PC-9 (cell line): ENCODE data around the gene WDR20. TPM values are rescaled to one million over a fixed set of nuclear protein-coding genes. Genes with fewer than 3 reads are reported as not detected.

Experiments used
- BruUV-seq: library from RNA; stranded (reverse); fragments of 400-500 nt; replicated peaks from 2 replicates; lab custom pipeline; 2021; lab: Mats Ljungman, UMichigan
- CTCF ChIA-PET: fragments of 300-600 bp; sonication (Branson Sonifier 250); formaldehyde crosslinking; loops from one replicate; lab custom pipeline; 2022; ENCODE audit warnings: antibody characterized with exemption; lab: Charles Lee
- POLR2A ChIA-PET: fragments of 300-600 bp; sonication (Branson Sonifier 250); formaldehyde crosslinking; loops from one replicate; lab custom pipeline; 2022; ENCODE audit warnings: antibody characterized with exemption; ENCODE audit not compliant: unreplicated experiment; lab: Charles Lee
- DNase-seq, 2 experiments: peaks; one replicate each; pipeline versions ENCODE4 v3.0.0 to v3.0.0-alpha.2; 2015 to 2022; ENCODE audit warnings: mixed read lengths in 1 of 2
- H2AFZ ChIP-seq: fragments of 200-600 bp; sonication (generic); 2 replicates; pipeline ENCODE4 v1.8.1; 2017; ENCODE audit warnings: antibody characterized with exemption
- H3F3A ChIP-seq: fragments of 200-600 bp; sonication (generic); 2 replicates; pipeline ENCODE4 v1.8.1; 2017; ENCODE audit warnings: antibody characterized with exemption, mild to moderate bottlenecking, low read depth; ENCODE audit not compliant: insufficient read depth
- H3K27ac ChIP-seq: fragments of 200-600 bp; sonication (generic); 2 replicates; pipeline ENCODE4 v1.6.1; 2016; ENCODE audit warnings: mixed run types
- H3K27me3 ChIP-seq: fragments of 200-600 bp; sonication (generic); 2 replicates; pipeline ENCODE4 v1.6.1; 2016; ENCODE audit warnings: low read depth, mixed run types; ENCODE audit not compliant: insufficient read depth
- H3K36me3 ChIP-seq: fragments of 200-600 bp; sonication (generic); 2 replicates; pipeline ENCODE4 v1.6.1; 2016; ENCODE audit warnings: low read depth, mixed run types
- H3K4me1 ChIP-seq: fragments of 200-600 bp; sonication (generic); replicated peaks from 2 replicates; pipeline ENCODE4 v1.6.1; 2016; ENCODE audit warnings: mixed run types; ENCODE audit not compliant: insufficient read depth
- H3K4me2 ChIP-seq: fragments of 200-600 bp; sonication (generic); 2 replicates; pipeline ENCODE4 v1.6.1; 2017; ENCODE audit warnings: mixed run types
- H3K4me3 ChIP-seq: fragments of 200-600 bp; sonication (generic); 2 replicates; pipeline ENCODE4 v1.6.1; 2016; ENCODE audit warnings: mixed run types
- H3K79me2 ChIP-seq: fragments of 200-600 bp; sonication (generic); 2 replicates; pipeline ENCODE4 v1.6.1; 2017; ENCODE audit warnings: low read depth, mixed run types
- H3K9me2 ChIP-seq: fragments of 200-600 bp; sonication (generic); 2 replicates; pipeline ENCODE4 v1.8.1; 2017; ENCODE audit warnings: mild to moderate bottlenecking; ENCODE audit not compliant: insufficient read depth
- H3K9me3 ChIP-seq: fragments of 200-600 bp; sonication (generic); 2 replicates; pipeline ENCODE4 v1.8.1; 2016; ENCODE audit warnings: low read depth; ENCODE audit not compliant: insufficient read depth
- H4K20me1 ChIP-seq: fragments of 200-600 bp; sonication (generic); 2 replicates; pipeline ENCODE4 v1.8.1; 2017; ENCODE audit not compliant: insufficient read depth
- CTCF ChIP-seq: fragments of 200-600 bp; sonication (generic); conservative IDR thresholded peaks from 2 replicates; pipeline ENCODE4 v1.6.1; 2017; ENCODE audit warnings: mixed run types, antibody characterized with exemption, mild to moderate bottlenecking, moderate library complexity
- EZH2 ChIP-seq: fragments of 200-600 bp; sonication (generic); IDR thresholded peaks from 2 replicates; pipeline ENCODE4 v1.8.0; 2017; ENCODE audit warnings: antibody characterized with exemption, low read depth
- intact Hi-C: fragments of 100-400 bp; cut with micrococcal nuclease; formaldehyde crosslinking; loops from one replicate; pipeline ENCODE4 v1.10.0; 2022; ENCODE audit not compliant: unreplicated experiment
- total RNA-seq: library from RNA; stranded (reverse); gene quantifications from 2 replicates; pipeline ENCODE4 v1.2.3, GENCODE V29; 2021

The WDR20 gene
- total RNA-seq, 1 experiment from 2014 or later, result 93.5 TPM

GRCh38 chr14:102187044-102187443 is 47.3 kb downstream of the WDR20 start:
- POLR2A ChIA-PET, result interaction anchor here (0.6 to 1.2 kb wide), 10 partner anchors 16 to 923 kb away, joined by 3 to 42 read pairs (median 8); no protein-coding TSS in a partner anchor
- Histone ChIP-seq H2AFZ (peak overlapping the region; percentile 68), H3K9me2 (no peaks in the 10 kb centered on the region), H4K20me1 (no peaks in the 10 kb centered on the region), H3K27me3 (no peaks in the 10 kb centered on the region), H3F3A (peaks cover 63% of the 10 kb centered on the region), H3K4me3 (peak overlapping the region; percentile 31; the same call in 1 of the 2 replicates), H3K4me1 (peaks cover 61% of the 10 kb centered on the region), H3K9me3 (no peaks in the 10 kb centered on the region), H3K36me3 (peaks cover 6% of the 10 kb centered on the region; the same call in 1 of the 2 replicates), H3K4me2 (peak overlapping the region; percentile 69), H3K27ac (peak overlapping the region; percentile 90), H3K79me2 (peaks cover 96% of the 10 kb centered on the region)
- intact Hi-C loops, result loop anchor here (1.0 to 2.0 kb wide), 4 partner anchors 47 to 222 kb away; partner anchors contain the start of gene DYNC1H1
- peak; percentile 56 to 98 for DNase-seq
- BruUV-seq, result no TSS peak
- CTCF ChIA-PET, result interaction anchor here (0.5 to 1.0 kb wide), 7 partner anchors 16 to 379 kb away, joined by 4 to 12 read pairs (median 9); no protein-coding TSS in a partner anchor
- TF ChIP-seq CTCF (no peak), EZH2 (no peak)

GRCh38 chr14:102187568-102188001 is 47.9 kb downstream of the WDR20 start:
- H3K27me3 ChIP-seq, result no peaks in the 10 kb centered on the region
- no peaks in the 10 kb centered on the region for H4K20me1 ChIP-seq
- peaks cover 68% of the 10 kb centered on the region for H3F3A ChIP-seq
- H3K4me2 ChIP-seq, result peak overlapping the region; percentile 69
- peak overlapping the region; percentile 31; the same call in 1 of the 2 replicates for H3K4me3 ChIP-seq
- intact Hi-C loops, result loop anchor here (1.0 to 2.0 kb wide), 4 partner anchors 47 to 223 kb away; partner anchors contain the start of gene DYNC1H1
- H3K4me1 ChIP-seq, result peaks cover 57% of the 10 kb centered on the region
- no TSS peak for BruUV-seq
- H2AFZ ChIP-seq, result no peak overlapping the region
- DNase-seq, result peak; percentile 61 to 77
- TF ChIP-seq CTCF (no peak), EZH2 (no peak)
- peaks cover 97% of the 10 kb centered on the region for H3K79me2 ChIP-seq
- H3K9me3 ChIP-seq, result no peaks in the 10 kb centered on the region
- CTCF ChIA-PET, result interaction anchor here (0.5 to 1.0 kb wide), 7 partner anchors 16 to 222 kb away, joined by 3 to 12 read pairs (median 5); no protein-coding TSS in a partner anchor
- H3K9me2 ChIP-seq, result no peaks in the 10 kb centered on the region
- peak overlapping the region; percentile 90 for H3K27ac ChIP-seq
- peaks cover 6% of the 10 kb centered on the region; the same call in 1 of the 2 replicates for H3K36me3 ChIP-seq
- POLR2A ChIA-PET, result interaction anchor here (0.6 to 1.2 kb wide), 10 partner anchors 10 to 971 kb away, joined by 3 to 42 read pairs (median 6); no protein-coding TSS in a partner anchor

- TF ChIP-seq CTCF, result no peak
- no peak for TF ChIP-seq EZH2
- intact Hi-C loops, result no loop called here
- Histone ChIP-seq H3K36me3 (peaks cover 6% of the 10 kb centered on the region; the same call in 1 of the 2 replicates), H3K9me2 (no peaks in the 10 kb centered on the region), H3F3A (peaks cover 71% of the 10 kb centered on the region), H2AFZ (no peak overlapping the region), H4K20me1 (no peaks in the 10 kb centered on the region), H3K4me1 (peaks cover 57% of the 10 kb centered on the region), H3K4me3 (peak overlapping the region; percentile 31; the same call in 1 of the 2 replicates), H3K27ac (peak overlapping the region; percentile 90), H3K27me3 (no peaks in the 10 kb centered on the region), H3K4me2 (peak overlapping the region; percentile 69), H3K79me2 (peaks cover 96% of the 10 kb centered on the region), H3K9me3 (no peaks in the 10 kb centered on the region)
- ChIA-PET CTCF (interaction anchor here (0.6 to 0.9 kb wide), 3 partner anchors 27 to 91 kb away, joined by 3 to 9 read pairs (median 4); no protein-coding TSS in a partner anchor), POLR2A (interaction anchor here (0.6 to 1.0 kb wide), 2 partner anchors 216 to 970 kb away, joined by 3 to 5 read pairs; no protein-coding TSS in a partner anchor)
- BruUV-seq, result no TSS peak
- DNase-seq, result no peak
Observed at GRCh38 chr14:102188187-102188586, 48.5 kb downstream of the WDR20 start.
